Activated CD4-positive, alpha-beta T cell treated with anti-CD3 and anti-CD28 coated beads for 36 hours (primary cell): ENCODE measurements around the gene DIRAS1. TPM values are rescaled to one million over a fixed set of nuclear protein-coding genes. Genes with fewer than 3 reads are reported as not detected.

Experiments used
- ATAC-seq: fragments of 200-7000 bp; cut with Tn5 transposase; one replicate; pipeline ENCODE4 v1.10.0; 2021; ENCODE audit warnings: mild to moderate bottlenecking, moderate library complexity
- CTCF ChIA-PET: fragments of 350-600 bp; sonication (Branson Sonifier 250); formaldehyde crosslinking; loops from one replicate; lab custom pipeline; 2021; ENCODE audit warnings: antibody characterized with exemption; lab: Charles Lee
- POLR2A ChIA-PET: fragments of 350-600 bp; sonication (Branson Sonifier 250); formaldehyde crosslinking; loops from one replicate; lab custom pipeline; 2021; ENCODE audit warnings: antibody characterized with exemption, inconsistent platforms; lab: Charles Lee
- DNase-seq: peaks from one replicate; pipeline ENCODE4 v3.0.0-alpha.2; 2020
- H3K27ac Mint-ChIP-seq: one replicate; pipeline ENCODE4 v1.8.0; 2021; ENCODE audit warnings: mixed read lengths
- H3K27me3 Mint-ChIP-seq: one replicate; pipeline ENCODE4 v1.8.0; 2021; ENCODE audit warnings: mixed read lengths
- H3K36me3 Mint-ChIP-seq: one replicate; pipeline ENCODE4 v1.8.0; 2021; ENCODE audit warnings: low read depth, mixed read lengths
- H3K4me1 Mint-ChIP-seq: one replicate; pipeline ENCODE4 v1.8.0; 2021; ENCODE audit warnings: mixed read lengths
- H3K4me3 Mint-ChIP-seq: one replicate; pipeline ENCODE4 v1.8.0; 2021; ENCODE audit warnings: mild to moderate bottlenecking, moderate library complexity, mixed read lengths
- H3K9me3 Mint-ChIP-seq: one replicate; pipeline ENCODE4 v1.8.0; 2021; ENCODE audit warnings: low read depth, mixed read lengths
- intact Hi-C, 2 experiments: fragments of 100-400 bp; cut with DNase I in 1 of 2; cut with micrococcal nuclease in 1 of 2; formaldehyde crosslinking; loops; one replicate each; pipeline versions ENCODE4 v1.14.2 to v1.15.1; 2022 to 2024; cut with DNase I, micrococcal nuclease
- total RNA-seq, 2 experiments: library from RNA; stranded (reverse); gene quantifications; one replicate each; pipeline ENCODE4 v1.2.3, GENCODE V29; 2021

DIRAS1 gene
- total RNA-seq, 2 experiments from 2014 or later: 0.21 to 0.33 TPM

GRCh38 chr19:2734589-2735288 lies 13.6 kb upstream of the DIRAS1 start:
- no peak overlapping the region for H3K4me3 Mint-ChIP-seq
- H3K27me3 Mint-ChIP-seq: no peaks in the 10 kb centered on the region
- intact Hi-C loops: loop anchor here in 1 of 2 experiments (5.0 kb wide), 1 partner anchor 497 kb away; the partner anchor contains the start of genes PLEKHJ1 and SF3A2
- H3K4me1 Mint-ChIP-seq: peaks cover 10% of the 10 kb centered on the region
- POLR2A ChIA-PET: interaction anchor here (0.6 kb wide), 1 partner anchor 86 kb away, joined by 5 read pairs; no protein-coding TSS in a partner anchor
- peaks cover 27% of the 10 kb centered on the region for H3K36me3 Mint-ChIP-seq
- CTCF ChIA-PET: interaction anchor here (1.2 to 1.9 kb wide), 3 partner anchors 14 to 86 kb away, joined by 3 to 4 read pairs (median 3); no protein-coding TSS in a partner anchor
- H3K9me3 Mint-ChIP-seq: no peaks in the 10 kb centered on the region
- DNase-seq: no peak
- no peak overlapping the region for H3K27ac Mint-ChIP-seq
- ATAC-seq: no peak

GRCh38 chr19:2733930-2734588 lies 12.9 kb upstream of the DIRAS1 start:
- Mint-ChIP-seq H3K9me3 (no peaks in the 10 kb centered on the region), H3K27ac (no peak overlapping the region), H3K4me3 (no peak overlapping the region), H3K27me3 (no peaks in the 10 kb centered on the region), H3K36me3 (peaks cover 27% of the 10 kb centered on the region), H3K4me1 (peaks cover 8% of the 10 kb centered on the region)
- DNase-seq: no peak
- intact Hi-C loops: no loop called here
- POLR2A ChIA-PET: no interaction called here
- CTCF ChIA-PET: interaction anchor here (1.4 to 1.9 kb wide), 2 partner anchors 15 to 85 kb away, joined by 3 to 4 read pairs; no protein-coding TSS in a partner anchor
- ATAC-seq: no peak

GRCh38 chr19:2732883-2733282 lies 11.7 kb upstream of the DIRAS1 start:
- intact Hi-C loops: no loop called here
- POLR2A ChIA-PET: no interaction called here
- H3K4me1 Mint-ChIP-seq: no peaks in the 10 kb centered on the region
- no peak overlapping the region for H3K4me3 Mint-ChIP-seq
- no peaks in the 10 kb centered on the region for H3K27me3 Mint-ChIP-seq
- H3K27ac Mint-ChIP-seq: no peak overlapping the region
- CTCF ChIA-PET: no interaction called here
- DNase-seq (no peak), ATAC-seq (no peak)
- peaks cover 23% of the 10 kb centered on the region for H3K36me3 Mint-ChIP-seq
- no peaks in the 10 kb centered on the region for H3K9me3 Mint-ChIP-seq

- Mint-ChIP-seq H3K36me3 (peaks cover 22% of the 10 kb centered on the region), H3K27ac (no peak overlapping the region), H3K4me1 (no peaks in the 10 kb centered on the region), H3K9me3 (no peaks in the 10 kb centered on the region), H3K27me3 (no peaks in the 10 kb centered on the region), H3K4me3 (no peak overlapping the region)
- ATAC-seq (no peak), DNase-seq (no peak)
- ChIA-PET CTCF (no interaction called here), POLR2A (no interaction called here)
- intact Hi-C loops: no loop called here
Observed at GRCh38 chr19:2732157-2732725, 11.1 kb upstream of the DIRAS1 start.

- ChIA-PET POLR2A (no interaction called here), CTCF (no interaction called here)
- DNase-seq: no peak
- Mint-ChIP-seq H3K27me3 (peaks cover 2% of the 10 kb centered on the region), H3K4me3 (no peak overlapping the region), H3K9me3 (no peaks in the 10 kb centered on the region), H3K4me1 (no peaks in the 10 kb centered on the region), H3K27ac (no peak overlapping the region), H3K36me3 (peaks cover 14% of the 10 kb centered on the region)
- no peak for ATAC-seq
- intact Hi-C loops: no loop called here
Observed at GRCh38 chr19:2731181-2731995, 10.2 kb upstream of the DIRAS1 start.

GRCh38 chr19:2729943-2730818 lies 9.0 kb upstream of the DIRAS1 start:
- peaks cover 4% of the 10 kb centered on the region for H3K27me3 Mint-ChIP-seq
- no peak overlapping the region for H3K27ac Mint-ChIP-seq
- CTCF ChIA-PET: no interaction called here

GRCh38 chr19:2728783-2729387 lies 7.7 kb upstream of the DIRAS1 start:
- intact Hi-C loops: no loop called here
- no peak for DNase-seq
- Mint-ChIP-seq H3K9me3 (no peaks in the 10 kb centered on the region), H3K4me3 (no peak overlapping the region), H3K36me3 (no peaks in the 10 kb centered on the region), H3K4me1 (no peaks in the 10 kb centered on the region), H3K27me3 (peaks cover 8% of the 10 kb centered on the region), H3K27ac (no peak overlapping the region)
- ChIA-PET POLR2A (no interaction called here), CTCF (interaction anchor here (0.6 kb wide), 1 partner anchor 31 kb away, joined by 3 read pairs; no protein-coding TSS in a partner anchor)
- no peak for ATAC-seq

More at GRCh38 chr19:2729943-2730818, 9.0 kb upstream of the DIRAS1 start:
- intact Hi-C loops: no loop called here
- POLR2A ChIA-PET: no interaction called here
- H3K4me1 Mint-ChIP-seq: no peaks in the 10 kb centered on the region
- no peak overlapping the region for H3K4me3 Mint-ChIP-seq
- DNase-seq: no peak
- H3K9me3 Mint-ChIP-seq: no peaks in the 10 kb centered on the region
- peaks cover 7% of the 10 kb centered on the region for H3K36me3 Mint-ChIP-seq
- ATAC-seq: no peak

GRCh38 chr19:2727640-2727944 lies 6.4 kb upstream of the DIRAS1 start:
- intact Hi-C loops: no loop called here
- H3K27ac Mint-ChIP-seq: no peak overlapping the region
- ChIA-PET POLR2A (no interaction called here), CTCF (no interaction called here)
- peaks cover 9% of the 10 kb centered on the region for H3K27me3 Mint-ChIP-seq
- H3K9me3 Mint-ChIP-seq: no peaks in the 10 kb centered on the region
- H3K36me3 Mint-ChIP-seq: no peaks in the 10 kb centered on the region
- no peak overlapping the region for H3K4me3 Mint-ChIP-seq
- no peak for ATAC-seq
- no peak for DNase-seq
- H3K4me1 Mint-ChIP-seq: no peaks in the 10 kb centered on the region

- Mint-ChIP-seq H3K4me3 (no peak overlapping the region), H3K4me1 (no peaks in the 10 kb centered on the region), H3K36me3 (no peaks in the 10 kb centered on the region), H3K27me3 (peaks cover 11% of the 10 kb centered on the region), H3K9me3 (no peaks in the 10 kb centered on the region), H3K27ac (no peak overlapping the region)
- CTCF ChIA-PET: interaction anchor here (0.8 kb wide), 1 partner anchor 78 kb away, joined by 3 read pairs; no protein-coding TSS in a partner anchor
- intact Hi-C loops: no loop called here
- DNase-seq: no peak
- POLR2A ChIA-PET: no interaction called here
- no peak for ATAC-seq
Observed at GRCh38 chr19:2726904-2727639, 5.9 kb upstream of the DIRAS1 start.
